ENCODE data around the gene RAPGEF1. TPM values are rescaled to one million over a fixed set of nuclear protein-coding genes. Genes with fewer than 3 reads are reported as not detected.
"Not testable (repeated sequence)": the region's sequence is repeated elsewhere in the genome, so short reads cannot be mapped to it uniquely, and the experiment has no call there.

Gene RAPGEF1, protein sequence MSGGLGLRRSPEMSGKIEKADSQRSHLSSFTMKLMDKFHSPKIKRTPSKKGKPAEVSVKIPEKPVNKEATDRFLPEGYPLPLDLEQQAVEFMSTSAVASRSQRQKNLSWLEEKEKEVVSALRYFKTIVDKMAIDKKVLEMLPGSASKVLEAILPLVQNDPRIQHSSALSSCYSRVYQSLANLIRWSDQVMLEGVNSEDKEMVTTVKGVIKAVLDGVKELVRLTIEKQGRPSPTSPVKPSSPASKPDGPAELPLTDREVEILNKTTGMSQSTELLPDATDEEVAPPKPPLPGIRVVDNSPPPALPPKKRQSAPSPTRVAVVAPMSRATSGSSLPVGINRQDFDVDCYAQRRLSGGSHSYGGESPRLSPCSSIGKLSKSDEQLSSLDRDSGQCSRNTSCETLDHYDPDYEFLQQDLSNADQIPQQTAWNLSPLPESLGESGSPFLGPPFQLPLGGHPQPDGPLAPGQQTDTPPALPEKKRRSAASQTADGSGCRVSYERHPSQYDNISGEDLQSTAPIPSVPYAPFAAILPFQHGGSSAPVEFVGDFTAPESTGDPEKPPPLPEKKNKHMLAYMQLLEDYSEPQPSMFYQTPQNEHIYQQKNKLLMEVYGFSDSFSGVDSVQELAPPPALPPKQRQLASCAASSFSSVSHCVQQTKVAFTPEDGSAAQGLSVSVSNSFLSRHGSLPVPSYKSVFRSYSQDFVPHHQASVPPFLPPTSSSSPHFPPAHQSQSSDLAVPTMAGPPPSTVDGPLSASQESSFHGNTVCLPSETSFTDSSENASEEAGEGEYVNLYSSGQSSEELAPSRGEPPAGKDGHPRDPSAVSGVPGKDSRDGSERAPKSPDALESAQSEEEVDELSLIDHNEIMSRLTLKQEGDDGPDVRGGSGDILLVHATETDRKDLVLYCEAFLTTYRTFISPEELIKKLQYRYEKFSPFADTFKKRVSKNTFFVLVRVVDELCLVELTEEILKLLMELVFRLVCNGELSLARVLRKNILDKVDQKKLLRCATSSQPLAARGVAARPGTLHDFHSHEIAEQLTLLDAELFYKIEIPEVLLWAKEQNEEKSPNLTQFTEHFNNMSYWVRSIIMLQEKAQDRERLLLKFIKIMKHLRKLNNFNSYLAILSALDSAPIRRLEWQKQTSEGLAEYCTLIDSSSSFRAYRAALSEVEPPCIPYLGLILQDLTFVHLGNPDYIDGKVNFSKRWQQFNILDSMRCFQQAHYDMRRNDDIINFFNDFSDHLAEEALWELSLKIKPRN (N-terminal part only)
- 21.0 TPM for total RNA-seq

DNA sequence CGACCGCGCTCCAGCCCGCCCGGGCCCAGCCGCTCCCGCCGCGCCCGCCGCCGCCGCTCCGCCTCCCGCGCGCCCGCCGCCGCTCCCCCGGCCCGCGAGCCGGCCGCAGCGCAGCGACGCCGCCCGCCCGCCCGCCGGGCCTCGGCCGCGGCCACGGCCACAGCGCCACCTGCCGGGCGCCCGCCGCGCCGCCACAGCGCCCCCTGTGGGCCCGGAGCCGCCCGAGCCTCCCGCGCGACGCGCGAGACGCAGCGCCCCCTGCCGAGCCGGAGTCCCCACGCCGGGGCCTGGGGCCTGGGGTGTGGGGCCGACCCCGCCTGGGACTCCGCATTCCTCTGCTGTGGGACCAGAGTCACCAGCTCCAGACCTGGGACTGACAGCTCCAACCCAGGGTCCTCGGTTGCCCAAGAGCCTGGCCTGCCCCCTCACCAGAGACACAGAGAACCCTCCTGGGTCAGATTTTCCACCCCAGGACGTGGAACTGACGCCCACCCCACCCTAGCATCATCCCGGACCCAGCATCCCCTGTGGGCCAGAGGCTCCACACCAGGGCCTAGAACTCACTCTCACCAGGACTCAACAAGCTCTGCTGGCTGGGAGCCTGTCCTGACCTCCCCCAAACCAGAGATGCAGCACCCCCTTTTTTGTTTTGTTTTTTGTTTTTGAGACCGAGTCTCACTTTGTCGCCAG lies at the start of gene RAPGEF1:
TSS of gene RAPGEF1 (minus strand) at position 118 of the 690 bp plus-strand sequence. CDS start 246 bp downstream, outside the sequence.
- ATAC-seq, result peak; percentile 87

DNA sequence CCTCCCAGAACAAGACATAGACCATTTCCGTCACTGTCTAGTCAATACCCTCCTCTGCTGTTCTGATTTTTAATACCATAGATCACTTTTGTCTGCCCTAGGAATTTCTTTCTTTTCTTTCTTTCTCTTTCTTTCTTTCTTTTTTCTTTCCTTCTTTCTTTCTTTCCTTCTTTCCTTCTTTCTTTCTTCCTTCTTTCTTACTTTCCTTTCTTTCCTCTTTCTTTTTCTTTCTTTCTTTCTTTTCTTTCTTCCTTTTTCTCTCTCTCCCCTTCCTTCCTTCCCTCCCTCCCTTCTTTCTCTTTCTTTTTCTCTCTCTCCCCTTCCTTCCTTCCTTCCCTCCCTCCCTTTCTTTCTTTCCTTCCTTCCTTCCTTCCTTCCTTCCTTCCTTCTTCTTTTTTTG lies 49.0 kb upstream of the RAPGEF1 start:
- ATAC-seq, result no peak

DNA sequence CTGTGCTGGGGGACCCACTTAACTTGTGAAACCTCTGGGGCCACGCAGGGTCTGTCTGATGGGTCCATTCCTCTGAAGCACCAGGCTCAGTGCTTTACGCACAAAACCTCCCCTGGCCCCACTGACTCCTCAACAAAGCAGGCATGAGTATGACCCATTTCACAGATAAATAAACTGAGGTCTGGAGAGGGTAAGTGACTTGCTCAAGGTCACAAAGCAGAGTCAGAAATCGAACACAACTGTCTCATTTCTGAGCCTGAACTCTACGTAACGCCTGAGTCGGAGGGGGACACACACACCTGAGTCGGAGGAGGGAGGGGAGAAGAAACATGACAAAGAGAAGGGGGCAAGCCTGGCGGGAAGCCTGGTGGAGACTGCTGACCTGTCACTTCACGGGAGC lies 48.0 kb upstream of the RAPGEF1 start:
- no peak for ATAC-seq

DNA sequence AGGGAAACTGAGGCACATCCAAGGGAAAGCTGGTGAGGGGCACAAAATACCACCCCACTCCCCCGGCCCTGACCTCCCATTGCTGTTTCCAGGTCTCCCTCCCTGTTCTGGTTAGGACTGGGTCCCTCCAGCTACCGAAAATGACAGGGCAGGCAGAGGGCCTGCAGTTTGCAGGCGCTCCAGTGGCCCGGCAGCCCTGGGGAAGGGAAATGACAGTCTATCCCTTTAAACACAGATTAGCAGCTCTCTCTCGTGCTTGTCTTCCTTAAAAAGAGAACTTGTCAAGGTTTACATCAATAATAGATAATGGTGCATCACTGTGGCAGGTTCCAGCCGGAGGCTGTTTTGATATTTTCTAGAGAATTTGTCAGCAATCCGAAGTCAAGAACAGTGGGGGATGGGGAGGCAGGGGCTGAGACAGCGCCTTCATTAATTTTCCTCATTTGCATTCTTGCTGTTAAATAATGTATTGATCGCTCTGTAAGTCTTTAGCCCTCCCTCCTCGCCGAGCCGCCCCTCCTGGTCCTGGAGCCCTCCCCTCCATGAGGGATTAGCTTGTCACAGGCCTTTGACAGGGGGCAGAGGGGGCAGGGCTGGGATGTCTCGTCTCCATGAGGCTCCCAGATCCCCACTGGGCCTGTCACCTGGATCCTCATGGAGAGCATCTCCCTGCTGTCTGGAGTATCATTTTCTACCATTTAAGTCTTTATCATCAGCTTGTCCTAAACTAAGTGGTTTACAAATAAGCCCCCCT lies 45.0 kb upstream of the RAPGEF1 start:
- ATAC-seq, result no peak

DNA sequence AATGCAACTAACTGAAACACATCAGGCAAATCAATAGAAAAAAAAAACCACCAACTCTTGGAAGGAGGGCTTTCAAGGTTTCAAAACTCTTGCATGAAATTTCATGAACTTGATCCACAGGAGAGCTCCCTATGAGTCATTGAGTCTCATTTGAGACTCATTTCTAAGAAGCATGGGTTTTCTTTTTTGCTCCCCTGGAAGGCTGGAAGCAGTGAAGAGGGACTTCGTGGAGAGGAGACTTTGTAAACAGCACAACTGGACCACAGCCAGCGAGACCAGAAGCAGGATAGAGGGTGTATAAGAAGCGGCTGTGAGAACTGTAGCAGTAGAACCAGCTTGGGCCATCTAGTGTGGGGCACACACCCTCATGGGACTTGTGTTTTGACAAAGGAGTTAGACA lies 41.2 kb upstream of the RAPGEF1 start:
- ATAC-seq, result no peak

DNA sequence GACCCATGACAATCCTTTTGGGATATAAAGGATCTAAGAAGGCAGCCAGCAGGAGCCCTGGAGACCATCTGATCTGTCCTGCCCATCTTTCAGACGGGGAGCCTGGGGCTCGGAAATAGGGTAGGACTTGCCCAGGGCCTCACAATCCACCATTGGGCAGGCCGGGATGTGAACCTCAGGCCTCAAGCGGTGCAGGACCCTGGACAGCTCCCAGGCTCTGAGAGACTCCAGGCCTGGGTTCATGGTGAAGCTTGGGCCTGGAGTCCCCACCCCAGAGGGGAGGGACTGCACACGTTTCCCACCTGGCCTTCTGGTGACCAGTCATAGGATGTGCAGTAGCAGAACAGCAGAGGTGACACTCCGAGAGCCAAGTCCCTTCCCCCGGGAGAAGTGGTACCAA lies 36.6 kb upstream of the RAPGEF1 start:
- no peak for ATAC-seq

DNA sequence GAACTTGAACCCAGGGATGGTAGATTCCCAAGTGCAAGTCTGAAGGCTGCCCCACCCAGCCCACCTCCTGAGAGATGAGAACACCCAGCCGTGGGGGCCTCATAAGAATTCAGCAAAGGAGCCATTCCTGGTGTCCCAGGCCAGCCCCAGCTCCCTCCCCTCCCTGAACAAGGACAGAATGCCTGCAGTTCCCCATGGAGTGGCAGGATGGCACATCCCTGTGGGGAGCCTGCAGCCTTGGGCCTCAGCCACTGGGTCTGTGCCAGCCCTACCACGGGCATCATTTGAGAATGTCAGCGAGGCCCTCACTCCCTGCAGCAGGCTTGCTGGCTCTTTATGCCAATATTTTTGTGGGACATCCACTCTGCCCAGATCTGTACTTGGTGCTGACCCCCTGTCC lies 36.2 kb upstream of the RAPGEF1 start:
- ATAC-seq, result no peak

DNA sequence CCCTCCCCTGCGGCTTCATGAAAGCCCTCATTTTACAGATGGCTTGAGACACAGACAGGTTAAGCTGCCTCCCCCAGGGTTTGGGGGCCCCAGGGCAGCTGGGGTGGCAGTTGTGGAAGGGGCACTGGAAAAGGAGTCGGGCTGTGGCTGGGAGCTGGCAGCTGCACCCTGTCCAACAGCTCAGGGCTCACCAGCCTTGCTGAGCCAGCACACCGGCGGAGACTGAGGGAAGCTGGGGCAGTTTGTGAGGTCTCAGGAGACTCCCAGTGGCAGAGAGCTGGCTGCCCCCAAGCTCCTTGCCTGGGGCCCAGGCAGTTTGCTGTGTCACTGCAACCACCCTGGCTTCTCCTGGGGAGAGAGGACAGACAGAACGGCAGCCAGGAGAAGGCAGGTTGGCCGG lies 34.8 kb upstream of the RAPGEF1 start:
- no peak for ATAC-seq

DNA sequence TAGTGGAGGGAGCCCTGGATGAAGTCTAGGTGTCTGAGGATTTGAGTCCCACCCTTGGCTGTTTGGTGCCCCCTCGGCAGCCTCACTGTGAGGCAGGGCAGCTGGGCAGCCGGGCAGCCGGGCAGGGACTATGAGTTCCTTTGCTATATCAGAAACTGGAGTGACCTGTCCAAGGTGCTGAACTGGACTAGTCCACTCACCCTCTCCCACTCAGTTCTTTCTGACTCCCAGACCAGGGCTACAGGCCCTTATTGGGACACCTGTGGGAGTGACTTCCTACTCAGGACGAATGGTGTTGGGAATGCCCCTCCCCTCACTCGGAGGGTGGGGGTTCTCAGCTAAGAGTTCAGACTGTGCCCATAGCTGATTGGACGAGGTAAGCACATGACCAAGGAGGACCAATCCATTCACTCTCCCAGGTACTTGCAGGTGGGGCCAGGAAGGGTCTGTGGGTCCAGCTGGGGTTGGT lies 34.1 kb upstream of the RAPGEF1 start:
- peak; percentile 41 for ATAC-seq

DNA sequence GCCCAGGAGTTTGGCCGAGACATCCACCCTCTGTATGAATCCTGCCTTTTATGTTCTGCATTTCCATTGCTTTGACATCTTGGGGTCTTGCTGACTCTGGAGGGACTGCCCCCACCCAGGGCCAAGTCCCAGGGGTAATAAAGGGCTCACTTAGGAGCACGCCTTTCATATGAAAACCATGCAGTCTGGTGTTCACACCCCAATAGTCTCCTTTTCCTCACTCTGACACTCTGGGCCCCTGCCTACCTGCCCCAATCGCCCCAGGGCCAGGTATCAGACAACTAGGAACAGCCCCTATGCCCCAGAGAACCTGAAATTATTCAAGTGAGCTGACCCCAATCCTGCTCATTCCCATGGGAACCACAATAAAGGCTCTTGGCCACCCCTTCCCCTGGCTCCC lies 33.1 kb upstream of the RAPGEF1 start:
- no peak for ATAC-seq

DNA sequence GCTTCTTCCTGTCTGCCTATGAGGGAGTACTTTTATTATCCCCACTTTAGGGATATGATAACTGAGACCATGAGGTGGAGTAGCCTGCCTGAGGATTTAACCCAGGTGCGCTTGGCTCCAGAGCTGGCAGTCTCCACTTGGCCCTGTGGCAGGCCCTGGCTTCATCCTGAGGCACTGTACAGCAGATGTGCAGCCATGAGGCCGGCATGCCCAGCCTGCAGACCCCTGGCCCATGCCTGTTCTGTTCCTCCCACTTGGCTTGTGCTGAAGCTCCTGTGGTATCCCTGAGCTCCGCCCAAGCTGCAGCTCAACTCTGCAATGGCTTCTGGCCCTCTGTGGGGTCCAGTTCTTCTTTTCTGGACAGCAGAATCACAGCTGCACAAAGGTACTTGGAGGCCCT lies 31.8 kb upstream of the RAPGEF1 start:
- no peak for ATAC-seq

DNA sequence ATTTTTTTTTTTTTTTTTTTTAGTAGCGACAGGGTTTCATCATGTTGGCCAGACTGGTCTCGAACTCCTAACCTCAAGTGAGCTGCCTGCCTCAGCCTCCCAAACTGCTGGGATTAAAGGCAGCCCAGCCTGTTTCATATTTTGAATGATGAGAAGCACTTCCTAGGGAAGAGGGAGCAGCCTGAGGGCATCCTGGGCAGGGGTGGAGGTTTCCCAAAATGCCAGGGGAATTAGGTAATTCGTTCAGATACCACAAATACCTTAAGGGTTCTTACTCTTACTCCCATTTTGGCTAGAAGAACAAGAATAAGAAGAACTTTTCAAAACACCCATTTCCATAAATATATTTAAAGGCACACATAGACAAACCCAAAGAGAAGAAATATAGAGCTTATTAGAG lies 29.5 kb upstream of the RAPGEF1 start:
- ATAC-seq, result no peak

DNA sequence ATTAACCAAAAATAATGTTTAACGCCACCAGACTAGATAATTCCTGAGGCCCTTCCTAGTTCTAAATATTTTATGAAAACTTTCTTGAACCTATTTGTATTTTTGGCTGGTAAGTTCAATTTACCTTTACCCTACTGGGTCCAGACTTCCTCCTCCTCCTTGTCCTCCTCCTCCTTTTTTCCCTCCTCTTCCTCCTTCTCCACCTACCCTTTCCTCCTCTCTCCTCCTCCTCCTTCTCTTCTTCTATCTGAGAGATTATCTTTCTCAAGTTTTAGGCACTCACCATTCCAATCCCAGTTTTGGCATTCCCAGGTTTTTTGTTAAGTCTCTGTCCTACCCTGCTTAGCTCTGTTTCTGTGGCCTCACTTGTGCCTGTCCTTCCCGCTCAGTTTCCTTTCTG lies 24.7 kb upstream of the RAPGEF1 start:
- ATAC-seq, result no peak

DNA sequence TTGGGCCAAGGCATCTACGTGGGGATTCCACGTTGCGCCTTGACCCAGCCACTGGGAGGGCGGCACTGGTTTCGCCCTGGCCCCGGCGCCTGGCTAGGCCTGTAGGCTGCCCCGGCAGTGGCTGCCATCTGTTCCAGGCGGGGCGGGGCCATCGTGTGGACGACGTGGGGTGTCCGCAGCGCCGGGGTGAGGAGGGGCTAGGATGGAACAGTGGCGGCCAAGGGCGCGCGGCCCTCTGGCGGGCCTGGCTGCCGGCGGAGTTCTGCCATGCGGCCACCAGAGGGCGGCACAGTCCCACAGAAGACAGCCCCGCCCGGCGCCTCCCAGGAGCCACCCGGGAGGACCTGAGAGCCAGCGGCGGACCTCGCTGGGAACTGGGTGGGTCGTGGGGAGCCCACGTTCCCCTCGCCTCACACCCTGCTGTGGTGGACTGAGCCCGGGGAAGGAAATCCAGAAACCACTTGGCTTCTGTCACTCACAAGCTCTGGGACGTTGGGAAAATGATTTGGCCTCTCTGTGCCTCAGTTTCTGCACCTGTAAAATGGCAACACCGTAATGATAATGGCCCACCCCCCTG lies 22.6 kb upstream of the RAPGEF1 start:
- peak; percentile 88 for ATAC-seq

DNA sequence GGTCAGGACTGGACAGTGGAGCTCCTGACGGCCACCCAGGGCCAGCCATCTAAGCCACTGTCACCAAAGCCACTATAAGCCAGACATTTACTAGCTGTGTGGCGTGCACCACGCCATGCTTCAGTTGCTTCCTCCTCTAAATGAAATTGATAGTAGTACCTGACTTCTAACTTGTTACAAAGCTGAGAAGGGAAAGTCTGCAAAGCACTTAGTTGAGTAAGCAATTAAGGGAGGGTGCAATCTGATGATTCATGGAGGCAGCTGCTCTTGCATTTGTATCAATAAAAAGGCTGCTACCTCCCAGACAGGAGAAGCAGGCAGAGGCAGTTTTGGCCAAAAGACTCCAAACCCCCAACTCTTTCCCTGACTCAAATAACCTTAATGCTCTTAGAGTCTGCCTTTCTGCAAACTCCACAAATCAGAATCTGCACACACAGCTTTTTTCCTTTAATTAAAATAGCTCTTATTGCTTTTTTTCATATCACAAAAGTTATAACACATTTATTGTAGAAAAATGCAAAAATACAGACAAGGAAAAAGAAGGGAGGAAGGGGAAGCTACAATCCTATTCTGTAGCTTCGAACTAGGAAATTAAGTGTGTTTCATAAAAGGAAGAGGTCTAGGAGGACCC lies 19.3 kb upstream of the RAPGEF1 start:
- ATAC-seq, result peak; percentile 50

DNA sequence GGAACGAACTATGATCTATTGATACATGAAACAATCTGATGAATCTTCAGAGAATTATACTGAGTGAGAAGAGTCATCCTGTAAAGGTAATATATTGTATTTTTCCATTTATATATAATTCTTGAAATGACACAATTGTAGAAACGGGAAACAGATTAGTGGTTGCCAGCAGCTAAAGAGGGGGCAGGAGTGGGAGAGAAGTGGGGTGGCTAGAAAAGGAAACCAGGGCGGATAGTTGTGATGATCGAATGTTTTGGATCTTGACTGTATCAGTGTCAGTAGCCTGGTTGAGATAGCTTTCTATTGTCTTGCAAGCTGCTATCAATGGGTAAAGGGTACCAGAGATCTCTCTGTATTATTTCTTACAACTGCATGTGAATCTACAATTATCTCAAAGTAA lies 17.7 kb upstream of the RAPGEF1 start:
- no peak for ATAC-seq

DNA sequence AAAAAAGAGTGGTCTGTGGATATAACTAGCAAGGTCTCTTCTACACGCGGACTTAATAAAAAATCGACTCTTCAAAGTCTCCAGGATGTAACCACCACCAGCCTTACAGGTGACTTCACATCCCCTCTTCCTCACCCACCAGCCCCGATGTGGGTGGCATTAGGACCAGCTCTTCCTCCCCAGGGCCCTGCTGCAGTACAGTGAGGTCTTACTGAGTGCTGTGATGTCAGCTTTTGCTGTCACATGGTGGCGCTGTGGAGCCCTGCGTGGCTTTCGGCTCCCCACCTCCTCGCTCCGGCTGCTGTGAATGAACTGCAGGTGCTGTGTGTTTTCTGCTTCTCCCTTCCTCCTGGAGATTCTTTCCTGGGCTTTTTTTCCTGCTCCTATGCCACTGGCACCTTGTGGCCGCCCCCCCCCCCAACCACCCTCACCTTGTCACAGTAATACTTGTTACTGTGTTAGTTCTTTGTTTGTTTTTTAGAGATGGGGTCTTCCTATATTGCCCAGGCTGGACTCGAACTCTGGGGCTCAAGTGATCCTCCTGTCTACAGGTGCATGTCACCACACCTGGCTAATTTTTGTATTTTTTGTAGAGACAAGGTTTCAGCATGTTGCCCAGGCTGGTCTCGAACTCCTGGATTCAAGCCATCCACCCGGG lies 15.8 kb upstream of the RAPGEF1 start:
- peak; percentile 92 for ATAC-seq

DNA sequence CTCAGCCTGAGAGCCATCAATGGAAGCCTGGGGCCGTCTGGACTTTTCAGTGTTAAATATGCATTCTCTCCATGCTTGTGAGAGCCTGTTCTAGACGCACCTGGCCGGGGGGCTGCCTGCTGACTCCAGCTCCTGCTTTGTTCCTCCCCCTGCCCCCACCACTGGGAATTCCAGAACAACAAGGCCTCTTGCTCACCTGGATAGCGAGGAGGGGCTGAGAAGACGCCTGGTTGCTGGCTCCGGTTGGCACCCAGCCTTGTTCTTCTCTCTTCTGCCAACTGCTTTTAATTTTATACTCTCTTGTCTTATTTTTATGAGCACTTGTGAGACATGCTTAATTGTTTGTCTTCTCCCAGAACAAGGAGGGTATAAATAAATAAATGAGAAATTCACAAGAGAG lies 15.0 kb upstream of the RAPGEF1 start:
- no peak for ATAC-seq

DNA sequence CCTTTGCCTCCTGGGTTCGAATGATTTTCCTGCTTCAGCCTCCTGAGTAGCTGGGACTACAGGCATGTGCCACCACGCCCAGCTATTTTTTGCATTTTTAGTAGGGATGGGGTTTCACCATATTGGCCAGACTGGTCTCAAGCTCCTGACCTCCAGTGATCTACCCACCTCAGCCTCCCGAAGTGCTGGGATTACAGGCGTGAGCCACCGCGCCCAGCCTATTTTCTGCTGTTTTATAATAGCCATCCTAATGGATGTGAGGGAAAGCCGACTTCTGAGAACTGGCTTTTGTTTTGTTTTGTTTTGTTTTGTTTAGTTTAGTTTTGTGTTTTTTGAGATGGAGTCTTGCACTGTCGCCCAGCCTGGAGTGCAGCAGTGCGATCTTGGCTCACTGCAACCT lies 13.9 kb upstream of the RAPGEF1 start:
- not testable (repeated sequence) for ATAC-seq
